DOHH2 (cell line): ENCODE data around the gene PHF10.

Experiments
- CTCF ChIP-seq: fragments of 200-600 bp; sonication (generic); IDR thresholded peaks from one replicate; pipeline ENCODE4 v1.5.1; 2014; ENCODE audit warnings: antibody characterized with exemption, mild to moderate bottlenecking, low read depth, low read length; ENCODE audit not compliant: poor library complexity, severe bottlenecking
- EZH2phosphoT487 ChIP-seq: fragments of 200-600 bp; sonication (generic); IDR thresholded peaks from 2 replicates; pipeline ENCODE4 v1.6.1; 2017; ENCODE audit warnings: borderline replicate concordance, mild to moderate bottlenecking, antibody characterized with exemption, low read length, moderate library complexity, mixed read lengths

GRCh38 chr6:169738976-169739529 lies 14.8 kb upstream of the PHF10 start:
- TF ChIP-seq CTCF = no peak
- no peak for TF ChIP-seq EZH2phosphoT487
